WTC11 (cell line): ENCODE results near the gene STK11. TPM values are rescaled to one million over a fixed set of nuclear protein-coding genes. Genes with fewer than 3 reads are reported as not detected.

Experiments used
- ATAC-seq: fragments of 200-7000 bp; cut with Tn5 transposase; 2 replicates; pipeline ENCODE4 v1.10.0; 2021; ENCODE audit warnings: mild to moderate bottlenecking, moderate library complexity
- CTCF ChIA-PET: fragments of 300-600 bp; sonication (Branson Sonifier 250); formaldehyde crosslinking; loops from one replicate; lab custom pipeline; 2021; ENCODE audit warnings: antibody characterized with exemption; lab: Charles Lee
- POLR2A ChIA-PET: fragments of 350-600 bp; sonication (Branson Sonifier 250); formaldehyde crosslinking; loops from one replicate; lab custom pipeline; 2021; ENCODE audit warnings: antibody characterized with exemption; lab: Charles Lee
- DNase-seq: peaks from one replicate; pipeline ENCODE4 v3.0.0; 2021; ENCODE audit warnings: low spot score
- H3K27ac Mint-ChIP-seq: 2 replicates; pipeline ENCODE4 v1.8.0; 2021; ENCODE audit warnings: mixed read lengths
- H3K27me3 Mint-ChIP-seq: 2 replicates; pipeline ENCODE4 v1.8.0; 2021; ENCODE audit warnings: low read depth, mild to moderate bottlenecking, moderate library complexity, mixed read lengths
- H3K36me3 Mint-ChIP-seq: 2 replicates; pipeline ENCODE4 v1.8.0; 2021; ENCODE audit warnings: mixed read lengths
- H3K4me1 Mint-ChIP-seq: 2 replicates; pipeline ENCODE4 v1.8.0; 2022; ENCODE audit warnings: mixed read lengths
- H3K4me3 Mint-ChIP-seq: 2 replicates; pipeline ENCODE4 v1.8.0; 2021; ENCODE audit warnings: mild to moderate bottlenecking, moderate library complexity, mixed read lengths
- H3K9me3 Mint-ChIP-seq: 2 replicates; pipeline ENCODE4 v1.8.0; 2021; ENCODE audit warnings: mixed read lengths
- CREB1 ChIP-seq: sonication (generic); formaldehyde crosslinking; IDR thresholded peaks from 2 replicates; pipeline ENCODE4 v1.8.0; 2023; ENCODE audit warnings: mild to moderate bottlenecking, missing genetic modification reagents
- ESRRA ChIP-seq: sonication (generic); formaldehyde crosslinking; IDR thresholded peaks from 2 replicates; pipeline ENCODE4 v1.8.1; 2022; ENCODE audit warnings: mild to moderate bottlenecking, missing genetic modification reagents, borderline replicate concordance
- FOXP4 ChIP-seq: sonication (generic); formaldehyde crosslinking; IDR thresholded peaks from 2 replicates; pipeline ENCODE4 v1.8.0; 2022; ENCODE audit warnings: mild to moderate bottlenecking, missing genetic modification reagents
- GABPB1 ChIP-seq: sonication (generic); formaldehyde crosslinking; IDR thresholded peaks from 2 replicates; pipeline ENCODE4 v1.8.1; 2023; ENCODE audit warnings: mild to moderate bottlenecking, missing genetic modification reagents
- GTF2I ChIP-seq: fragments of 250-450 bp; sonication (Bioruptor Pico); conservative IDR thresholded peaks from 2 replicates; pipeline ENCODE4 v1.4.0; 2021; ENCODE audit warnings: mild to moderate bottlenecking
- IRF1 ChIP-seq: sonication (generic); formaldehyde crosslinking; IDR thresholded peaks from 2 replicates; pipeline ENCODE4 v1.8.0; 2023; ENCODE audit warnings: missing genetic modification reagents
- IRF2 ChIP-seq: sonication (generic); formaldehyde crosslinking; IDR thresholded peaks from 2 replicates; pipeline ENCODE4 v1.8.0; 2022; ENCODE audit warnings: low read depth, missing genetic modification reagents, borderline replicate concordance
- JUN ChIP-seq: sonication (generic); formaldehyde crosslinking; IDR thresholded peaks from 2 replicates; pipeline ENCODE4 v1.8.0; 2023; ENCODE audit warnings: mild to moderate bottlenecking, missing genetic modification reagents
- MLX ChIP-seq: sonication (generic); formaldehyde crosslinking; IDR thresholded peaks from 2 replicates; pipeline ENCODE4 v1.8.1; 2023; ENCODE audit warnings: mild to moderate bottlenecking, missing genetic modification reagents, moderate library complexity
- NFATC4 ChIP-seq: fragments of 250-450 bp; sonication (Bioruptor Pico); IDR thresholded peaks from 2 replicates; pipeline ENCODE4 v1.9.0; 2021; ENCODE audit warnings: mild to moderate bottlenecking
- NFYB ChIP-seq: sonication (generic); formaldehyde crosslinking; conservative IDR thresholded peaks from 2 replicates; pipeline ENCODE4 v1.8.0; 2022; ENCODE audit warnings: low read depth, missing genetic modification reagents
- OVOL2 ChIP-seq: fragments of 250-450 bp; sonication (Bioruptor Pico); IDR thresholded peaks from 2 replicates; pipeline ENCODE4 v1.9.0; 2021; ENCODE audit warnings: mild to moderate bottlenecking, borderline replicate concordance
- PRDM15 ChIP-seq: sonication (generic); formaldehyde crosslinking; IDR thresholded peaks from 2 replicates; pipeline ENCODE4 v1.8.0; 2022; ENCODE audit warnings: missing genetic modification reagents
- PREB ChIP-seq: sonication (generic); formaldehyde crosslinking; IDR thresholded peaks from 2 replicates; pipeline ENCODE4 v1.8.1; 2022; ENCODE audit warnings: mild to moderate bottlenecking, missing genetic modification reagents, moderate library complexity, borderline replicate concordance
- PRRX2 ChIP-seq: fragments of 250-450 bp; sonication (Bioruptor Pico); IDR thresholded peaks from 2 replicates; pipeline ENCODE4 v1.8.0; 2021; ENCODE audit warnings: mild to moderate bottlenecking
- SP1 ChIP-seq: sonication (generic); formaldehyde crosslinking; conservative IDR thresholded peaks from 2 replicates; pipeline ENCODE4 v1.8.1; 2022; ENCODE audit warnings: missing genetic modification reagents
- TCF7 ChIP-seq: sonication (generic); formaldehyde crosslinking; IDR thresholded peaks from 2 replicates; pipeline ENCODE4 v1.8.0; 2022; ENCODE audit warnings: mild to moderate bottlenecking, low read depth, missing genetic modification reagents, moderate library complexity
- ZNF281 ChIP-seq: sonication (generic); formaldehyde crosslinking; IDR thresholded peaks from 2 replicates; pipeline ENCODE4 v1.8.0; 2023; ENCODE audit warnings: mild to moderate bottlenecking, missing genetic modification reagents
- ZNF423 ChIP-seq: fragments of 250-450 bp; sonication (Bioruptor Pico); IDR thresholded peaks from 2 replicates; pipeline ENCODE4 v2.1.2; 2022; ENCODE audit warnings: mild to moderate bottlenecking, moderate library complexity
- ZNF671 ChIP-seq: fragments of 250-450 bp; sonication (Bioruptor Pico); IDR thresholded peaks from 2 replicates; pipeline ENCODE4 v1.8.0; 2021; ENCODE audit warnings: mild to moderate bottlenecking
- ZSCAN18 ChIP-seq: fragments of 250-450 bp; sonication (Bioruptor Pico); IDR thresholded peaks from 2 replicates; pipeline ENCODE4 v2.1.2; 2022; ENCODE audit warnings: mild to moderate bottlenecking, moderate library complexity
- total RNA-seq: library from RNA; stranded (reverse); gene quantifications from 3 replicates; pipeline ENCODE4 v1.2.3, GENCODE V29; 2021

The STK11 gene
- total RNA-seq, 1 experiment from 2014 or later: 112 TPM

- Mint-ChIP-seq H3K4me3 (peak overlapping the region; percentile 71), H3K9me3 (no peaks in the 10 kb centered on the region), H3K27ac (peak overlapping the region; percentile 73), H3K4me1 (peaks cover 22% of the 10 kb centered on the region), H3K27me3 (no peaks in the 10 kb centered on the region), H3K36me3 (peaks cover 28% of the 10 kb centered on the region)
- no peak for TF ChIP-seq ESRRA (CRISPR knock-in tag)
- TF ChIP-seq IRF2 (CRISPR knock-in tag): no peak
- TF ChIP-seq ZSCAN18 (CRISPR knock-in tag): no peak
- TF ChIP-seq GTF2I: no peak
- TF ChIP-seq JUN (CRISPR knock-in tag): no peak
- no peak for TF ChIP-seq NFATC4
- no peak for TF ChIP-seq GABPB1
- no peak for TF ChIP-seq CREB1 (CRISPR knock-in tag)
- TF ChIP-seq FOXP4: no peak
- TF ChIP-seq PRDM15 (CRISPR knock-in tag): no peak
- TF ChIP-seq MLX (CRISPR knock-in tag): no peak
- TF ChIP-seq SP1: no peak
- no peak for TF ChIP-seq ZNF671
- TF ChIP-seq TCF7 (CRISPR knock-in tag): no peak
- TF ChIP-seq PRRX2 (CRISPR knock-in tag): no peak
- no peak for TF ChIP-seq NFYB (CRISPR knock-in tag)
- POLR2A ChIA-PET: no interaction called here
- no peak for DNase-seq
- ATAC-seq: no peak
- CTCF ChIA-PET: no interaction called here
These were observed 71.0 kb downstream of the STK11 start for GRCh38 chr19:1276628-1277022.

- CTCF ChIA-PET: interaction anchor here (1.8 kb wide), 1 partner anchor 10 kb away, joined by 8 read pairs; no protein-coding TSS in a partner anchor
- DNase-seq (no peak), ATAC-seq (no peak)
- H3K36me3 Mint-ChIP-seq: peaks cover 24% of the 10 kb centered on the region
- H3K9me3 Mint-ChIP-seq: no peaks in the 10 kb centered on the region
- H3K27me3 Mint-ChIP-seq: no peaks in the 10 kb centered on the region
- peak overlapping the region; percentile 71 for H3K4me3 Mint-ChIP-seq
- peak overlapping the region; percentile 73 for H3K27ac Mint-ChIP-seq
- peaks cover 21% of the 10 kb centered on the region for H3K4me1 Mint-ChIP-seq
- POLR2A ChIA-PET: no interaction called here
- no peak for TF ChIP-seq OVOL2 (CRISPR knock-in tag)
- no peak for TF ChIP-seq IRF1
- no peak for TF ChIP-seq ZNF423
- TF ChIP-seq GTF2I: no peak
- TF ChIP-seq TCF7 (CRISPR knock-in tag): no peak
- TF ChIP-seq PREB (CRISPR knock-in tag): no peak
- TF ChIP-seq ZNF281 (CRISPR knock-in tag): no peak
These were observed 71.5 kb downstream of the STK11 start for GRCh38 chr19:1277061-1277460.
